ENCODE data around the gene DEK.

Gene DEK

DNA sequence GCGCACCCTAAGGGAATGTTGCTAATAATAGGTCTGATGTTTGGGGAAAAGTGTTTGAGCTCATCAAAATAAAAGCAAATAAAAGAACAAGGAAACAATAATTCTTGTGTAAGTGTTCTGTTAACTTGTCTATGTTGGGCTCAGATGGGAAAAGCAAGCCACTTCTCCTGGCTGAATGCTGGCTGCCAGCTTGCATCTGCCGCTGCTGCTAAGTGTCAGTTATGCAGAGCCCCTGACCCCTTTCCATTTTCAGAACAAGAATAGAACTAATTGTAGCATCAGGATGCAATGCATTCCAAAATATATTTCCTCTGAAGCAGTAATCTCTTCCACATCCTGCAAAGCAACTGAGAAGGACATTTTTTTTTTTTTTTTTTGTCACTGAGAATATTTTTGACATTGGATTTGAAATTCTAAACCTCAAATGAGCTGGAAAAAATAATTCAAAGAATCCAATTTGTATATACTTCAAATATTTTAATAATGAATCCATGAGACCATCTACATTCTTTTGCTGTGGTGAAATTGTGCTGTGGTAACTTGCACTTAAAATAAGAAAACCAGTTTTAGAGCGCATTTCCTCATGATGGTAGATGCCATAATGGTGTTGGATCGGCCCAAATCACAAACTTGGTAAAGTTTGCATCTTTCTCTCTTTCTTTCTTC is 43.9 kb upstream of the DEK start:
- TF ChIP-seq CTCF (conservative IDR thresholded peaks at IDR 0.05; ENCODE audit: low read depth, low read length) = no peak
- no peak overlapping the region for H3K9ac ChIP-seq
- H3K4me2 ChIP-seq = no peak overlapping the region

DNA sequence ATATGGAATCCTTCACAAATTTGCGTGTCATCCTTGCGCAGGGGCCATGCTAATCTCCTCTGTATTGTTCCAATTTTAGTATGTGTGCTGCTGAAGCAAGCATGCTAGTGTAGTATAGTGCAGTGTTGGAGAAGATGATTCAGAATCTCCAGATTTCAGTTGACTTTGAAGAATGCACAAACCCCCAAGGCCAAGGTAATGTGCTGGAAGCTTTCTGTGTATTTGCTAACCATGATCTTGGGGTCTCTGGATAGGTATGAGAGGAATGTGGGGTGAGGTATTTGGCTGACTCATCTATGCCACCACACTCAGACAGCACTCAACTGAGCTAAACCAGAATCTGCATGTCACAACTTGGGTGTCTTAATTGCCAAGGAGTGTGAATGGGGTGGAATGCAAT is 42.6 kb upstream of the DEK start:
- H3K9ac ChIP-seq = no peak overlapping the region
- H3K79me2 ChIP-seq (ENCODE audit: insufficient read depth, low read depth) = no peaks in the 10 kb centered on the region
- no peaks in the 10 kb centered on the region for H3K27me3 ChIP-seq (ENCODE audit: insufficient read depth, low read depth)
- TF ChIP-seq CTCF (conservative IDR thresholded peaks at IDR 0.05; ENCODE audit: low read depth, low read length) = no peak
- H3K4me3 ChIP-seq (IDR thresholded peaks at IDR 0.05; ENCODE audit: insufficient read depth, low read depth, low read length) = no peak overlapping the region
- H3K4me1 ChIP-seq (ENCODE audit: low read depth, poor library complexity, severe bottlenecking) = no peaks in the 10 kb centered on the region
- no peak overlapping the region for H2AFZ ChIP-seq (ENCODE audit: low read depth)
- H3K27ac ChIP-seq = no peak overlapping the region
- no peaks in the 10 kb centered on the region for H3K36me3 ChIP-seq (ENCODE audit: insufficient read depth)
- H3K4me2 ChIP-seq = no peak overlapping the region
- H4K20me1 ChIP-seq (ENCODE audit: insufficient read depth) = no peaks in the 10 kb centered on the region

More for the DNA sequence above, 43.9 kb upstream of the DEK start:
- Histone ChIP-seq H3K27ac (no peak overlapping the region), H4K20me1 (ENCODE audit: insufficient read depth) (no peaks in the 10 kb centered on the region), H3K27me3 (ENCODE audit: insufficient read depth, low read depth) (no peaks in the 10 kb centered on the region), H3K79me2 (ENCODE audit: insufficient read depth, low read depth) (no peaks in the 10 kb centered on the region), H3K36me3 (ENCODE audit: insufficient read depth) (no peaks in the 10 kb centered on the region), H3K4me1 (ENCODE audit: low read depth, poor library complexity, severe bottlenecking) (no peaks in the 10 kb centered on the region), H3K4me3 (IDR thresholded peaks at IDR 0.05; ENCODE audit: insufficient read depth, low read depth, low read length) (no peak overlapping the region), H2AFZ (ENCODE audit: low read depth) (no peak overlapping the region)

DNA sequence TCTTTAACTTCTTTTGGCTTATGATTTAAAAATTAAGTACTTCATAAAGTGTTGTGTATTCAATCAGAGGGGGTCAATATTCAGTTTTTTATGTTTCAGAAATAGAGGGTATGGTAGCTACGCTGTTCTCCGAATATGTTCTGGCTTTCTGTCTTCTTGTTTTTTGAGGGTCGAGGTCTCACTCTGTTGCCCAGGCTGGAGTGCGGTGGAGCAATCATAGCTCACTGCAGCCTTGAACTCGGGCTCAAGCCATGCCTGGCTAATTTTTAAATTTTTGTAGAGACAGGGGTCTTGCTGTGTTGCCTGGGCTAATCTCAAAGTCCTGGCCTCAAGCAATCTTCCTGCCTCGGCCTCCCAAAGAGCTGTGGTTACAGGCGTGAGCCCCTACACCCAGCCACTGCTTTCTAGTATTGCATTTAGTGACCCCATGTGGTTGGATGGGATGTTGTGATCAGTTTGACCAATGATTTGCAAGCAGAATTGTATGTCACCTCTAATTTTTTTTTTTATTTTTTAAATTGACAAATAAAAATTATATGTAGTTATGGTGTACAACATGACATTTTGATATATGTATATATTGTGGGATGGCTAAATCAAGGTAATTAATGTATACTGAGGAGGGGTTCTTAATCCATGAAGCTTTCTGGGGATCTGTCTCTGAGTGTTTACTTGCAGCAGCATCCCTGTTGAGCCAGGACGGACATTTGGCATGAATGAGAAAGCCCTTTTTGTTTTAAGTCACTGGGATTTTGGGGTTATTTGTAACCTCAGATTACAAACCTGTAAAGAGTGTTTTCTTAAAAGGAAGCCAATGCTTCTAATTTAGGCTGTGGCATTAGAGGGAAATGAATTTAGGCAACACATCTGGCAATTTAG is 38.5 kb upstream of the DEK start:
- Histone ChIP-seq H3K27ac (no peak overlapping the region), H3K9ac (no peak overlapping the region), H3K4me3 (IDR thresholded peaks at IDR 0.05; ENCODE audit: insufficient read depth, low read depth, low read length) (no peak overlapping the region), H3K4me2 (no peak overlapping the region), H3K79me2 (ENCODE audit: insufficient read depth, low read depth) (no peaks in the 10 kb centered on the region), H2AFZ (ENCODE audit: low read depth) (no peak overlapping the region), H3K4me1 (ENCODE audit: low read depth, poor library complexity, severe bottlenecking) (no peaks in the 10 kb centered on the region), H3K36me3 (ENCODE audit: insufficient read depth) (no peaks in the 10 kb centered on the region), H4K20me1 (ENCODE audit: insufficient read depth) (no peaks in the 10 kb centered on the region), H3K27me3 (ENCODE audit: insufficient read depth, low read depth) (no peaks in the 10 kb centered on the region)
- no peak for TF ChIP-seq CTCF (conservative IDR thresholded peaks at IDR 0.05; ENCODE audit: low read depth, low read length)

DNA sequence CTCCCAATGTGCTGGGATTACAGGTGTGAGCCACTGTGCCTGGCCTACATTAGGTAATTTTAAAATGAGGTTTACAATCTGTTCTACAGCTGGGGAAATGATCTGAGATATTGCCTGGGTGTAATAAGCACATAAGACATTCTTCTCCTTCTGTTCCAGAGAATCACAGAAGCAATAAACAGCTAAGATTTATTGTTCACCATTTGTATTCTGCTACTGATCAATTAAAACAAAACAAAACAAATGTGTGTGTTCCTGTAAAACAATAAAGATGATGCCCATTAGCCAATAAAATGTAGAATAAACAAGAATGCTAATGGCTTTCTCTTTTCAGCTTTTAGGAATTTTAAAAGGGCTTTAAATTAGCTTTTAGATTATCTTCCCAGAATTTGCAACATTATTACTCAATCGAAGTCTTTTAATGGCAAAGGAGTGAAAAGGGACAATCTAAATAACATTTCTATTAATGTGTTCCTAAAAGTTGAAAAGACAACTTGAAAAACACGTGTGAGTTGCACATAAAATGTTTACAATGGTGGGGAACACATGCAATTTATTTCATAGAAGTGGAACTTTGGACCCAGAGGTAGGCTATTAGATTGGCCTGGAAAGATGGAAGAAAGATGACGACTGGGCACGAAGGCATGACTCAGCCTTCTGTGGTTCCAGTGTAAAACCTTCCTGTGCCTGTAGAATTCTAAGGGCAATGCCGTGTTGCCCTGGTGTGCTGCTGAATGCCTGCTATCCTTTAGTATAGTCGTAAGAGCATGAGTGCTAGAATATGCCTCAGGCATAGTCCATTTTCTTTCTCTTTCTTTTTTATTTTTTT is 29.0 kb upstream of the DEK start:
- H2AFZ ChIP-seq (ENCODE audit: low read depth) = no peak overlapping the region
- H4K20me1 ChIP-seq (ENCODE audit: insufficient read depth) = no peaks in the 10 kb centered on the region
- H3K27ac ChIP-seq = no peak overlapping the region
- no peak overlapping the region for H3K4me3 ChIP-seq (IDR thresholded peaks at IDR 0.05; ENCODE audit: insufficient read depth, low read depth, low read length)
- no peak overlapping the region for H3K4me2 ChIP-seq
- no peaks in the 10 kb centered on the region for H3K27me3 ChIP-seq (ENCODE audit: insufficient read depth, low read depth)
- H3K9ac ChIP-seq = no peak overlapping the region
- no peak for TF ChIP-seq CTCF (conservative IDR thresholded peaks at IDR 0.05; ENCODE audit: low read depth, low read length)
- H3K36me3 ChIP-seq (ENCODE audit: insufficient read depth) = no peaks in the 10 kb centered on the region
- no peaks in the 10 kb centered on the region for H3K4me1 ChIP-seq (ENCODE audit: low read depth, poor library complexity, severe bottlenecking)
- no peaks in the 10 kb centered on the region for H3K79me2 ChIP-seq (ENCODE audit: insufficient read depth, low read depth)
